WTC11 (cell line): ENCODE data around the gene AK3. TPM values are rescaled to one million over a fixed set of nuclear protein-coding genes. Genes with fewer than 3 reads are reported as not detected.
"Not testable (repeated sequence)": the region's sequence is repeated elsewhere in the genome, so short reads cannot be mapped to it uniquely, and the experiment has no call there.

Experiments used
- ATAC-seq: fragments of 200-7000 bp; cut with Tn5 transposase; 2 replicates; pipeline ENCODE4 v1.10.0; 2021; ENCODE audit warnings: mild to moderate bottlenecking, moderate library complexity
- CTCF ChIA-PET: fragments of 300-600 bp; sonication (Branson Sonifier 250); formaldehyde crosslinking; loops from one replicate; lab custom pipeline; 2021; ENCODE audit warnings: antibody characterized with exemption; lab: Charles Lee
- POLR2A ChIA-PET: fragments of 350-600 bp; sonication (Branson Sonifier 250); formaldehyde crosslinking; loops from one replicate; lab custom pipeline; 2021; ENCODE audit warnings: antibody characterized with exemption; lab: Charles Lee
- DNase-seq: peaks from one replicate; pipeline ENCODE4 v3.0.0; 2021; ENCODE audit warnings: low spot score
- H3K27ac Mint-ChIP-seq: 2 replicates; pipeline ENCODE4 v1.8.0; 2021; ENCODE audit warnings: mixed read lengths
- H3K27me3 Mint-ChIP-seq: 2 replicates; pipeline ENCODE4 v1.8.0; 2021; ENCODE audit warnings: low read depth, mild to moderate bottlenecking, moderate library complexity, mixed read lengths
- H3K36me3 Mint-ChIP-seq: 2 replicates; pipeline ENCODE4 v1.8.0; 2021; ENCODE audit warnings: mixed read lengths
- H3K4me1 Mint-ChIP-seq: 2 replicates; pipeline ENCODE4 v1.8.0; 2022; ENCODE audit warnings: mixed read lengths
- H3K4me3 Mint-ChIP-seq: 2 replicates; pipeline ENCODE4 v1.8.0; 2021; ENCODE audit warnings: mild to moderate bottlenecking, moderate library complexity, mixed read lengths
- H3K9me3 Mint-ChIP-seq: 2 replicates; pipeline ENCODE4 v1.8.0; 2021; ENCODE audit warnings: mixed read lengths
- E2F5 ChIP-seq: sonication (generic); formaldehyde crosslinking; IDR thresholded peaks from 2 replicates; pipeline ENCODE4 v1.8.1; 2022; ENCODE audit warnings: mild to moderate bottlenecking, moderate library complexity, missing genetic modification reagents
- IRF2 ChIP-seq: sonication (generic); formaldehyde crosslinking; IDR thresholded peaks from 2 replicates; pipeline ENCODE4 v1.8.0; 2022; ENCODE audit warnings: low read depth, missing genetic modification reagents, borderline replicate concordance
- NFATC4 ChIP-seq: fragments of 250-450 bp; sonication (Bioruptor Pico); IDR thresholded peaks from 2 replicates; pipeline ENCODE4 v1.9.0; 2021; ENCODE audit warnings: mild to moderate bottlenecking
- NFYB ChIP-seq: sonication (generic); formaldehyde crosslinking; conservative IDR thresholded peaks from 2 replicates; pipeline ENCODE4 v1.8.0; 2022; ENCODE audit warnings: low read depth, missing genetic modification reagents
- NR1H2 ChIP-seq: sonication (generic); formaldehyde crosslinking; IDR thresholded peaks from 2 replicates; pipeline ENCODE4 v1.9.0; 2021; ENCODE audit warnings: mild to moderate bottlenecking, moderate library complexity, missing genetic modification reagents
- OVOL2 ChIP-seq: fragments of 250-450 bp; sonication (Bioruptor Pico); IDR thresholded peaks from 2 replicates; pipeline ENCODE4 v1.9.0; 2021; ENCODE audit warnings: mild to moderate bottlenecking, borderline replicate concordance
- PRDM15 ChIP-seq: sonication (generic); formaldehyde crosslinking; IDR thresholded peaks from 2 replicates; pipeline ENCODE4 v1.8.0; 2022; ENCODE audit warnings: missing genetic modification reagents
- RELA ChIP-seq: sonication (generic); formaldehyde crosslinking; IDR thresholded peaks from 2 replicates; pipeline ENCODE4 v1.8.1; 2022; ENCODE audit warnings: missing genetic modification reagents, mild to moderate bottlenecking, borderline replicate concordance
- RORB ChIP-seq: fragments of 250-450 bp; sonication (Bioruptor Pico); IDR thresholded peaks from 2 replicates; pipeline ENCODE4 v1.9.0; 2021; ENCODE audit warnings: mild to moderate bottlenecking
- SMAD3 ChIP-seq: sonication (generic); formaldehyde crosslinking; IDR thresholded peaks from 2 replicates; pipeline ENCODE4 v1.8.0; 2022; ENCODE audit warnings: missing genetic modification reagents, mild to moderate bottlenecking, borderline replicate concordance
- SMAD4 ChIP-seq: sonication (generic); formaldehyde crosslinking; IDR thresholded peaks from 2 replicates; pipeline ENCODE4 v1.8.0; 2022; ENCODE audit warnings: mild to moderate bottlenecking, missing genetic modification reagents
- TEAD1 ChIP-seq: sonication (generic); formaldehyde crosslinking; IDR thresholded peaks from 2 replicates; pipeline ENCODE4 v1.8.0; 2022; ENCODE audit warnings: mild to moderate bottlenecking, missing genetic modification reagents
- ZNF263 ChIP-seq: sonication (generic); formaldehyde crosslinking; IDR thresholded peaks from 2 replicates; pipeline ENCODE4 v1.8.1; 2022; ENCODE audit warnings: low read depth, mild to moderate bottlenecking, moderate library complexity, missing genetic modification reagents
- ZNF281 ChIP-seq: sonication (generic); formaldehyde crosslinking; IDR thresholded peaks from 2 replicates; pipeline ENCODE4 v1.8.0; 2023; ENCODE audit warnings: mild to moderate bottlenecking, missing genetic modification reagents
- ZNF317 ChIP-seq: sonication (generic); formaldehyde crosslinking; IDR thresholded peaks from 2 replicates; pipeline ENCODE4 v1.8.1; 2023; ENCODE audit warnings: low read depth, mild to moderate bottlenecking, moderate library complexity, missing genetic modification reagents, borderline replicate concordance
- ZNF416 ChIP-seq: fragments of 250-450 bp; sonication (Bioruptor Pico); IDR thresholded peaks from 2 replicates; pipeline ENCODE4 v1.9.0; 2021; ENCODE audit warnings: mild to moderate bottlenecking, inconsistent platforms
- ZNF423 ChIP-seq: fragments of 250-450 bp; sonication (Bioruptor Pico); IDR thresholded peaks from 2 replicates; pipeline ENCODE4 v2.1.2; 2022; ENCODE audit warnings: mild to moderate bottlenecking, moderate library complexity
- ZNF532 ChIP-seq: fragments of 250-450 bp; sonication (Bioruptor Pico); IDR thresholded peaks from 2 replicates; pipeline ENCODE4 v1.9.0; 2021; ENCODE audit warnings: mild to moderate bottlenecking, borderline replicate concordance
- ZNF671 ChIP-seq: fragments of 250-450 bp; sonication (Bioruptor Pico); IDR thresholded peaks from 2 replicates; pipeline ENCODE4 v1.8.0; 2021; ENCODE audit warnings: mild to moderate bottlenecking
- total RNA-seq: library from RNA; stranded (reverse); gene quantifications from 3 replicates; pipeline ENCODE4 v1.2.3, GENCODE V29; 2021

Gene AK3
- total RNA-seq, 1 experiment from 2014 or later: 28.5 TPM

- no peak for DNase-seq
Measured at GRCh38 chr9:4780651-4781050, 39.6 kb upstream of the AK3 start.

GRCh38 chr9:4774958-4775357, 34.0 kb upstream of the AK3 start:
- POLR2A ChIA-PET, H3K4me3 Mint-ChIP-seq, H3K27me3 Mint-ChIP-seq, H3K9me3 Mint-ChIP-seq, CTCF ChIA-PET, ATAC-seq, H3K4me1 Mint-ChIP-seq, H3K36me3 Mint-ChIP-seq, H3K27ac Mint-ChIP-seq, DNase-seq: not testable (repeated sequence)

More at GRCh38 chr9:4780651-4781050, 39.6 kb upstream of the AK3 start:
- H3K9me3 Mint-ChIP-seq: peaks cover 6% of the 10 kb centered on the region; the same call in 1 of the 2 replicates
- no peak overlapping the region for H3K27ac Mint-ChIP-seq
- TF ChIP-seq SMAD3 (CRISPR knock-in tag) (no peak), ZNF671 (CRISPR knock-in tag) (no peak), TEAD1 (CRISPR knock-in tag) (no peak), ZNF423 (CRISPR knock-in tag) (no peak), NFATC4 (no peak), SMAD4 (no peak), NR1H2 (CRISPR knock-in tag) (no peak), RELA (CRISPR knock-in tag) (no peak), RORB (CRISPR knock-in tag) (no peak), E2F5 (CRISPR knock-in tag) (no peak), NFYB (no peak), ZNF416 (CRISPR knock-in tag) (no peak), IRF2 (no peak), ZNF532 (CRISPR knock-in tag) (no peak), OVOL2 (CRISPR knock-in tag) (no peak), ZNF281 (CRISPR knock-in tag) (no peak), PRDM15 (no peak), ZNF263 (CRISPR knock-in tag) (no peak), ZNF317 (CRISPR knock-in tag) (no peak)
- no peaks in the 10 kb centered on the region for H3K27me3 Mint-ChIP-seq
- POLR2A ChIA-PET: no interaction called here
- H3K4me3 Mint-ChIP-seq: no peak overlapping the region
- H3K36me3 Mint-ChIP-seq: no peaks in the 10 kb centered on the region
- no peak for ATAC-seq
- peaks cover 12% of the 10 kb centered on the region for H3K4me1 Mint-ChIP-seq
- CTCF ChIA-PET: no interaction called here
